Esophagus (tissue), 2 donors: Measurements from ENCODE around the gene WDR18. TPM values are rescaled to one million over a fixed set of nuclear protein-coding genes. Genes with fewer than 3 reads are reported as not detected.

ENCODE experiments used
- H3K27ac ChIP-seq, 2 donors: one replicate each; pipeline ENCODE4 v1.5.1; 2013; ENCODE audit warnings: low read depth in 2 of 2, mild to moderate bottlenecking in 2 of 2, inconsistent platforms in 1 of 2, low read length in 1 of 2, moderate library complexity in 1 of 2
- H3K27me3 ChIP-seq, 2 donors: one replicate each; pipeline ENCODE4 v1.6.1; 2013; ENCODE audit warnings: low read length in 2 of 2, control low read depth in 1 of 2, mild to moderate bottlenecking in 1 of 2; ENCODE audit not compliant: insufficient read depth in 2 of 2, control insufficient read depth in 1 of 2
- H3K36me3 ChIP-seq, 2 donors: one replicate each; pipeline ENCODE4 v1.6.1; 2013; ENCODE audit warnings: low read length in 1 of 2; ENCODE audit not compliant: control insufficient read depth in 2 of 2, insufficient read depth in 2 of 2
- H3K4me1 ChIP-seq, 2 donors: one replicate each; pipeline ENCODE4 v1.6.1; 2013; ENCODE audit warnings: low read length in 1 of 2; ENCODE audit not compliant: control insufficient read depth in 2 of 2, insufficient read depth in 2 of 2
- H3K4me3 ChIP-seq, 2 donors: one replicate each; pipeline ENCODE4 v1.5.1; 2013; ENCODE audit warnings: low read length in 2 of 2, mild to moderate bottlenecking in 2 of 2, low read depth in 1 of 2, moderate library complexity in 1 of 2
- H3K9me3 ChIP-seq, 2 donors: one replicate each; pipeline ENCODE4 v1.6.1; 2013; ENCODE audit warnings: mild to moderate bottlenecking in 2 of 2, low read depth in 1 of 2, low read length in 1 of 2, moderate library complexity in 1 of 2; ENCODE audit not compliant: control insufficient read depth in 2 of 2, insufficient read depth in 1 of 2
- WGBS, 2 donors: extraction: QIAGEN DNeasy Blood & Tissue Kit; methylation state at CpG; one replicate each; pipeline ENCODE4 v1.1.7; 2013; 5-methylcytosine and 5-hydroxymethylcytosine counted together
- polyA plus RNA-seq, 2 donors: library from polyadenylated mRNA; stranded (reverse); fragments of 200-250 nt; gene quantifications; one replicate each; pipeline ENCODE4 v1.2.3, GENCODE V29; 2013
- donor health status: healthy with polysubstance abuse.
- donor health status: Bipolar disorder and iron deficiency.

The WDR18 gene
- polyA plus RNA-seq, 2 donors = 36.2 to 44.8 TPM

DNA sequence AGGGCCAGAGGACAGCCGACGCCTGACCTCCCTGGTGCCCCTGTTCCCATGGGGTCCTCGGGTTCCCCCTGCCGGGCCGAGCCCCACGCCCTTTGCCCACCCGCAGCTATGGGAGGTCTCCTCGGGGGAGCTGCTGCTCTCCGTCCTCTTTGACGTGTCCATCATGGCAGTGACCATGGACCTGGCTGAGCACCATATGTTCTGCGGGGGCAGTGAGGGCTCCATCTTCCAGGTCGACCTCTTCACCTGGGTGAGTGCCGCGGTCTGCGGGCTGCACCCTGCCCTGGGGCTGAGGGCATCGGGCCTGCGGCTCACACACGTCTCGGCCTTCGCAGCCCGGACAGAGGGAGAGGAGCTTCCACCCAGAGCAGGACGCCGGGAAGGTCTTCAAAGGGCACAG is 6.6 kb downstream of the WDR18 start:
- Histone ChIP-seq H3K4me3 (no peak overlapping the region), H3K4me1 (peaks cover 0 to under 1% of the 10 kb centered on the region in 2 donors), H3K27me3 (peaks cover 0 to 3% of the 10 kb centered on the region in 2 donors), H3K9me3 (no peaks in the 10 kb centered on the region), H3K27ac (no peak overlapping the region), H3K36me3 (peaks cover 2 to 51% of the 10 kb centered on the region in 2 donors)
- 89 to 91% methylated on average over 23 of the region's 23 CpGs for WGBS, 2 donors

GRCh38 chr19:991174-991931 is 7.2 kb downstream of the WDR18 start:
- Histone ChIP-seq H3K27me3 (peaks cover 0 to 8% of the 10 kb centered on the region in 2 donors), H3K27ac (no peak overlapping the region), H3K36me3 (peaks cover 2 to 45% of the 10 kb centered on the region in 2 donors), H3K4me3 (no peak overlapping the region), H3K4me1 (peaks cover 0 to 7% of the 10 kb centered on the region in 2 donors), H3K9me3 (peaks cover 0 to 4% of the 10 kb centered on the region in 2 donors)
- 80 to 84% methylated on average over 30 to 43 of the region's 47 CpGs for WGBS, 2 donors

DNA sequence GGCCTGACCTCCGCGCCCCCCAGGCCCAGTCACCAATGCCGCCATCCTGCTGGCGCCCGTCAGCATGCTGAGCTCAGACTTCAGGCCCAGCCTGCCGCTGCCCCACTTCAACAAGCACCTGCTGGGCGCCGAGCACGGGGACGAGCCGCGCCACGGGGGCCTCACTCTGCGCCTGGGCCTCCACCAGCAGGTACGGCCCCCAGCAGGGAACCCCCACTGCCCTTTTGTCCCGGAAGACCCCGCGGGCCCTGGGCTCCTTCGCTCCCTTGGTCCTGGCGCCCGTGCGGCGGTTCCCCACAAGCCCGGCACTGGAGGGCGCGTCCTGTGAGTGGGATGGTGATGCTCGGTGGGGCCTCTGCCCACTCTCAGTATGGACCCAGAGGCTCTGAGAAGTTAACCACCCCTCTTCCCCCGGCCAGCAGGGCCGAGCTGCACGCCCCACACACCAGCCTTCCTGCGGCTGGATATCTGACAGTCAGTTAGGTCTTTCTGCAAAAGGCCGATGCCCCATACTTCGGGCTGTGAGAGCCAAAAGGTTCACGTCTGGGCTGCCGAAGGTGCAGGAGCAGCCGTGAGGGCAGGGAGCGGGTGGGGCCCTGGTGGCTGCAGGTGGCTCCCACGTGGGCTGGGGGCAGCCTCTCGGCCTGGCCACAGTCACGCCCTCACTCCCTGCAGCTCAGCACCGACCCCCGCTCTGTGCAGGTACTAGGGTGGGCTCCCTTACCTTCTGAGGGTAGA is 8.0 kb downstream of the WDR18 start:
- Histone ChIP-seq H3K4me1 (peaks cover 0 to 8% of the 10 kb centered on the region in 2 donors), H3K9me3 (peaks cover 0 to 4% of the 10 kb centered on the region in 2 donors), H3K27me3 (peaks cover 0 to 8% of the 10 kb centered on the region in 2 donors), H3K4me3 (no peak overlapping the region), H3K36me3 (peaks cover 2 to 40% of the 10 kb centered on the region in 2 donors), H3K27ac (no peak overlapping the region)
- WGBS, 2 donors = 93 to 94% methylated on average over 37 to 42 of the region's 42 CpGs

DNA sequence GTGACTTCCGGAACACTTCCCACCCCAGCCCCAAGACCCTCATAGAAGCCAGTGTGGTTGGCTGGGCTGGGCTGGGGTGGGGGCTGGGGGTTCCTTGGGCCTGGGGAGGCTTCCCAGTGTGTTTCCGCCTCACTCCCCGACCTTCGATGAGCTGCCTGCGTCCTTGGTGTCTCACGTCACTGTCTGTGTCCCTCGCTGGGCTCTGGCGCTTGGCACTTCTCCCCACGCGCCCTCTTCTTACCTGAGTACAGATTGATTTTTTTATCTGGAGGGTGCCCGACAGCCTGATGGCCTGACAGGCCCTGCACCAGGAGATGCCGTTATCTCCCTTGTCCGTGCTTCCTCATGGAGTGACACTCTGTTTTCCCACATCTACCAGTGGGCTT is 8.5 kb downstream of the WDR18 start:
- WGBS, 2 donors = 93 to 95% methylated on average over 13 of the region's 13 CpGs

DNA sequence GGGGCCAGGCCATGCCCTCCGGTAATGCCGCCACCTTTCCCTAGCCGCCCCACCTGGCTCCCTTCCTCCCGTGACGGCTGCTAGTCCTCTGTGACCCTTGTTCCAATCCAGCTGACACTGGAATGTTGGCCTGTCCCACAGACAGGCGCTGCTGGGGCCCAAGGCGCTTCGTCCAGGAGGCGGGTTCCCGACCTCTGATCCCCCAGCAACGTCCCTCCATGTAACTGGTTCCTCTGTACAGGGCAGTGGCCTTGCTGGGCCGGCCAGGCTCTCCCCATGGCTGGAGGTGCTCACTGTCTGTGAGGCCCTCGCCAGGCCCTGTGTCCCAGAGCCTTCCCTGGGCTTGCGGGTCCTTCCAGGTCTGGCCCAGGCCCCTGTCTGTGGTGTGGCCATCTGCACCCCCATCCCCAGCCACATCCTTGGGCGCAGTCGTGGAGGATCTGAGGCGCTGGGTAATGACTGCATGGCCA is 9.3 kb downstream of the WDR18 start:
- WGBS, 2 donors = 90 to 92% methylated on average over 17 of the region's 17 CpGs
- Histone ChIP-seq H3K36me3 (peaks cover 2 to 34% of the 10 kb centered on the region in 2 donors), H3K9me3 (peaks cover 0 to 4% of the 10 kb centered on the region in 2 donors), H3K4me3 (no peak overlapping the region), H3K4me1 (peaks cover 0 to 8% of the 10 kb centered on the region in 2 donors), H3K27ac (no peak overlapping the region), H3K27me3 (peaks cover 0 to 8% of the 10 kb centered on the region in 2 donors)

More for the DNA sequence above, 8.5 kb downstream of the WDR18 start:
- no peak overlapping the region for H3K4me3 ChIP-seq
- peaks cover 2 to 40% of the 10 kb centered on the region in 2 donors for H3K36me3 ChIP-seq
- peaks cover 0 to 8% of the 10 kb centered on the region in 2 donors for H3K4me1 ChIP-seq
- peaks cover 0 to 8% of the 10 kb centered on the region in 2 donors for H3K27me3 ChIP-seq
- peaks cover 0 to 4% of the 10 kb centered on the region in 2 donors for H3K9me3 ChIP-seq
- no peak overlapping the region for H3K27ac ChIP-seq

DNA sequence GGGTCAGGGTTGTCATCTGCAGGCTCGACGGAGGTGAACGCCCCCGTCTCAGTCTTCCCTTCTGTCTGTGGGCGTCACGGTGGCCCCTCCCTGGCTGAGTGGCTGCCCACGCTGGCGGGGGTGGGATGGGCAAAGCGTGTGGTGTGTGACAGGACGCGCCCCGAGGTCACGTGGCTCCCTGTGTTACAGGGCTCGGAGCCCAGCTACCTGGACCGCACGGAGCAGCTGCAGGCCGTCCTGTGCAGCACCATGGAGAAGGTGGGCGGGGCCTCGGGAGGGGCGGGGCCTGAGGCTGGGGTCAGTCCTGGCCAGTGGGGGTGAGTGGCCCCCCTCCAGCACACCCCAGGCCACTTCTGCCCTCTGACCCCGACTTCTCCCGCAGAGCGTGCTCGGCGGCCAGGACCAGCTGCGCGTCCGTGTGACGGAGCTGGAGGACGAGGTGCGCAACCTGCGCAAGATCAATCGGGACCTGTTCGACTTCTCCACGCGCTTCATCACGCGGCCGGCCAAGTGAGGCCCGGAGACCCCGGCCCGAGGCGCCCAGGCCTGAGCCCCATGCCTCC is 9.8 kb downstream of the WDR18 start:
- Histone ChIP-seq H3K36me3 (peaks cover 0 to 32% of the 10 kb centered on the region in 2 donors), H3K27ac (no peak overlapping the region), H3K4me3 (no peak overlapping the region), H3K4me1 (peaks cover 0 to 8% of the 10 kb centered on the region in 2 donors), H3K27me3 (peaks cover 0 to 8% of the 10 kb centered on the region in 2 donors), H3K9me3 (peaks cover 0 to 4% of the 10 kb centered on the region in 2 donors)
- 85 to 87% methylated on average over 43 of the region's 43 CpGs for WGBS, 2 donors

- 91% methylated on average over 18 of the region's 18 CpGs for WGBS, 2 donors
- H3K27me3 ChIP-seq = peaks cover 0 to 11% of the 10 kb centered on the region in 2 donors
- peaks cover 0 to 30% of the 10 kb centered on the region in 2 donors for H3K36me3 ChIP-seq
Observed at GRCh38 chr19:994516-994915, 10.4 kb downstream of the WDR18 start.

DNA sequence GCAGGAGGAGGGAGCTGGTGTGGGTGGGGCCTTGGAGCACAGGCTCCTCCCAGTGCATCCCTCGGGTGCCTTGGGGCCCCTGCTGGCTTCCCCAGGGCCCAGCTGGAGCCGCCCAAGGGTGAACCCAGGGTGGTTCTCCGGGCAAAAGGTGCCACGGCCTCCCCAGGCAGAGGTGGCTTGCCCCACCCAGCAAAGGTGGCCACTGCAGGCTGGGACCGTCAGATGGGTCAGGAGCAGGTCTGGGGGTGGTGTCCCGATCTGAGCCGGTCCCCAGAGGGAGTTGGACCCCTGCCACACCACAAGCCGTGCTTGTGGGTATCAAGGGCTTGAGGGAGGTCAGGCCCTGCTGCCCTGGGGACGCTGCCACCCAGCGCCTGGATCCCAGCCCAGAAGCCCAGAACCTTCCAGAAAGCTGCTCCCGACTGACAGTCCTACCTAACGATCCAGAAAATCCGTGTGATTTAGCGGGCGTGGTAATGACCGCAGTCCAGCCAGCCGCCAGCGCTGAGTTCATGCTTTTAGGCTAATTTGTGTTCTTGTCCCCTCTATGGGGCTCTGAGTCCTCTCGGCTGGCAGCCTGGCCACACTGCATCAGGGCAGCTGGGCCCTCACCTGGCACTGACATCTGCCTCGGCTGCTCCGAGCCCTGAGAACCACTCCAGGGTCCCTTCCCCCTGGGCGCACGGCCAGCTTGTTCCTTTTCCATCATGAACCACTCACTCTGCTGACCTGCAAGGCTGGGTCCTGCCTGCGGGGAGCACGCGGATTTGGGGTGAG is 11.1 kb downstream of the WDR18 start:
- no peak overlapping the region for H3K27ac ChIP-seq
- H3K4me3 ChIP-seq = no peak overlapping the region
- H3K9me3 ChIP-seq = peaks cover 0 to 4% of the 10 kb centered on the region in 2 donors
- 55 to 61% methylated on average over 25 to 26 of the region's 26 CpGs for WGBS, 2 donors
- peaks cover 0 to 8% of the 10 kb centered on the region in 2 donors for H3K4me1 ChIP-seq
- peaks cover 0 to 15% of the 10 kb centered on the region in 2 donors for H3K27me3 ChIP-seq
- H3K36me3 ChIP-seq = peaks cover 0 to 24% of the 10 kb centered on the region in 2 donors

More at GRCh38 chr19:994516-994915, 10.4 kb downstream of the WDR18 start:
- Histone ChIP-seq H3K9me3 (peaks cover 0 to 4% of the 10 kb centered on the region in 2 donors), H3K4me1 (peaks cover 0 to 8% of the 10 kb centered on the region in 2 donors), H3K4me3 (no peak overlapping the region), H3K27ac (no peak overlapping the region)
